Smooth muscle cell (in vitro differentiated cells): ENCODE data around the gene TEDC1. TPM values are rescaled to one million over a fixed set of nuclear protein-coding genes. Genes with fewer than 3 reads are reported as not detected.
A peak's percentile ranks its signal among the peaks of the same experiment; 100 is the strongest.

ENCODE experiments used
- DNase-seq: peaks from one replicate; lab custom pipeline; 2025; ENCODE audit not compliant: unreplicated experiment; lab: John Stamatoyannopoulos, UW
- H2AFZ ChIP-seq: fragments of 200-600 bp; sonication (generic); 2 replicates; pipeline ENCODE4 v1.6.0; 2016; ENCODE audit warnings: antibody characterized with exemption, low read depth, mild to moderate bottlenecking
- H3F3A ChIP-seq: fragments of 200-600 bp; sonication (generic); 2 replicates; pipeline ENCODE4 v1.6.0; 2017; ENCODE audit warnings: antibody characterized with exemption, low read depth
- H3K27ac ChIP-seq: fragments of 200-600 bp; sonication (generic); 2 replicates; pipeline ENCODE4 v1.5.1; 2016; ENCODE audit warnings: low read depth, mild to moderate bottlenecking
- H3K27me3 ChIP-seq: fragments of 200-600 bp; sonication (generic); 2 replicates; pipeline ENCODE4 v1.6.1; 2016; ENCODE audit warnings: low read depth, mild to moderate bottlenecking
- H3K36me3 ChIP-seq: fragments of 200-600 bp; sonication (generic); 2 replicates; pipeline ENCODE4 v1.5.1; 2016; ENCODE audit warnings: low read depth
- H3K4me1 ChIP-seq: fragments of 200-600 bp; sonication (generic); 2 replicates; pipeline ENCODE4 v1.5.1; 2016; ENCODE audit warnings: low read depth
- H3K4me2 ChIP-seq: fragments of 200-600 bp; sonication (generic); 2 replicates; pipeline ENCODE4 v1.6.0; 2016; ENCODE audit warnings: mild to moderate bottlenecking
- H3K4me3 ChIP-seq: fragments of 200-600 bp; sonication (generic); 2 replicates; pipeline ENCODE4 v1.5.1; 2016; ENCODE audit warnings: mild to moderate bottlenecking
- H3K79me2 ChIP-seq: fragments of 200-600 bp; sonication (generic); 2 replicates; pipeline ENCODE4 v1.6.0; 2016; ENCODE audit warnings: low read depth, mild to moderate bottlenecking
- H3K9ac ChIP-seq: fragments of 200-600 bp; sonication (generic); 2 replicates; pipeline ENCODE4 v1.6.0; 2016; ENCODE audit warnings: low read depth
- H3K9me3 ChIP-seq: fragments of 200-600 bp; sonication (generic); replicated peaks from 2 replicates; pipeline ENCODE4 v1.5.1; 2016; ENCODE audit warnings: low read depth
- H4K20me1 ChIP-seq: fragments of 200-600 bp; sonication (generic); 2 replicates; pipeline ENCODE4 v1.6.0; 2016; ENCODE audit warnings: low read depth
- CTCF ChIP-seq: fragments of 200-600 bp; sonication (generic); IDR thresholded peaks from 2 replicates; pipeline ENCODE4 v1.5.1; 2017; ENCODE audit warnings: borderline replicate concordance, mild to moderate bottlenecking, antibody characterized with exemption; ENCODE audit not compliant: insufficient read depth, poor library complexity, severe bottlenecking
- WGBS: methylation state at CpG from one replicate; pipeline ENCODE4 v1.1.7; 2016; ENCODE audit warnings: low lambda C conversion rate; 5-methylcytosine and 5-hydroxymethylcytosine counted together
- polyA plus RNA-seq: library from polyadenylated mRNA; unstranded; fragments of >200 nt; fragmentation: Nextera tagmentation; extraction: Ambion mirVana; gene quantifications from 2 replicates; pipeline ENCODE4 v1.2.1, GENCODE V29; 2016
- total RNA-seq: library from RNA; depleted of rRNA; stranded (reverse); fragments of >200 nt; gene quantifications from 2 replicates; pipeline ENCODE4 v1.2.3, GENCODE V29; 2014

The TEDC1 gene, protein sequence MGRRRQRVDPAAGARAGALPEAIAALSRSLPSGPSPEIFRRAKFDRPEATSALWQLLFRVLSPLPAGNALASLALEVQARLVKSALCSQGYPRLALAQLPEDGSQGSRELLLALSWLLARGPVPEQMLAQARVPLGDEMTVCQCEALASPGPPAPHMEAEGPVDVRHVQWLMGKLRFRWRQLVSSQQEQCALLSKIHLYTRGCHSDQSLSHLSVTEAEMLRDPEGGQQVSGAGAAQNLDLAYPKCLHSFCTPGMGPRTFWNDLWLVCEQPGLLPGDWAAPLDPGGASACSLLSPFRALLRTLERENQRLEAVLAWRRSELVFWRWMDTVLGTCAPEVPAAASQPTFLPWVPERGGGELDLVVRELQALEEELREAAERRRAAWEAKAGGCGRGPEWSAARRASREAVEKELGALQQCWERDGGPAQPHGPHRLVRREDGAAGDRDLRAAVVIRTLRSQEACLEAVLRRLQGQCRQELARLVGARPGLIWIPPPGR
- total RNA-seq (3.8 and 3.9 TPM in 2 replicates), polyA plus RNA-seq (4.7 and 8.2 TPM in 2 replicates)

DNA sequence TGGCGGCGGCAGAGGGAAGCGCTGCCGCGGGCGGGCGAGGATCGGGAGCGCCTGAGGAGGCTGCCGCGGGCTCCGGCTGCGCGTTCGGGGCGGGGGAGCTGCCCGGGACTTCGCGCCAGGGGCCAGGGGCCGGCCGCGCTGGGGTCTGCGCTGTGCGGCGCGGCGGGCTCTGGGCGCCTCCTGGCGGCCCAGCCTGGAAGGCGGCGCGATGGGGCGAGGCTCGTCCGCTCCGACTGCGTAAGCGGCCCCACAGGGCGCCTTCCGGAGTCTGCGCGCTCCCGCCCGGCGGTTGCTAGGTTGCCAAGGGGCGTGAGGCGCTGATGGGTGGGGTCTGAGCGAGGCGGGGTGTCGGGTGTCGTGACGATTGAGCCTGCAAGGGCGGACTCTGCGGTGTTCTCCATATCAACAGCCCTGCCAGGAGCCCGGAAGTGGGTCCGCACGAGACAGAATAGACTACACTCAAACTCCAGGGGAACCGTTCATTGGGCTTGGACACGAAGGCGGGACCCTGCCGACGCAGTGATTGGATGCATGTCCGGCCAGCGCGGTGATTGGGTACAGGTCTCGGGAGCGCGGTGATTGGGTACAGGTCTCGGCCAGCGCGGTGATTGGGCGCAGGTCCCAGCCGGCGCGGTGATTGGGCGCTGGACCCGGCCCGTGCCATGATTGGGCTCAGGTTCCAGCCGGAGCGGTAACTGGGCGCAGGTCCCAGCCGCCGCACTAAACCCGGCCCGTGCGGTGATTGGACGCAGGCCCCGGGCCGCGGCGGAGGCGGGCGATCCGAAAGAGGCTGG lies at the start of gene TEDC1:
Gene TEDC1, plus strand, starts transcription at position 675 of the 794 bp plus-strand sequence. CDS start 130 bp downstream, outside the sequence.
- TF ChIP-seq CTCF, result peak; percentile 66
- H3K79me2 ChIP-seq, result no peaks in the 10 kb centered on the region
- H3K9me3 ChIP-seq, result no peaks in the 10 kb centered on the region
- DNase-seq, result peak; percentile 100
- H3F3A ChIP-seq, result no peaks in the 10 kb centered on the region
- peak within 1 kb of the TSS; percentile 56 for H2AFZ ChIP-seq
- WGBS, result 14% methylated on average over 64 of the region's 94 CpGs
- peaks cover 11% of the 10 kb centered on the region for H3K27me3 ChIP-seq
- peak within 1 kb of the TSS; percentile 76 for H3K4me3 ChIP-seq
- no peaks in the 10 kb centered on the region for H3K36me3 ChIP-seq
- peak within 1 kb of the TSS; percentile 85 for H3K9ac ChIP-seq
- no peaks in the 10 kb centered on the region for H4K20me1 ChIP-seq
- peak within 1 kb of the TSS; percentile 99 for H3K4me2 ChIP-seq
- H3K4me1 ChIP-seq, result peaks cover 6% of the 10 kb centered on the region
- H3K27ac ChIP-seq, result peak within 1 kb of the TSS; percentile 67

- H3K9me3 ChIP-seq, result no peaks in the 10 kb centered on the region
- no peak for TF ChIP-seq CTCF
- no peaks in the 10 kb centered on the region for H3K27me3 ChIP-seq
- no peak overlapping the region for H2AFZ ChIP-seq
- H3K36me3 ChIP-seq, result no peaks in the 10 kb centered on the region
- 85% methylated on average over 17 of the region's 17 CpGs for WGBS
- no peaks in the 10 kb centered on the region for H3K4me1 ChIP-seq
- H3K4me3 ChIP-seq, result no peak overlapping the region
- peaks cover 9% of the 10 kb centered on the region for H3K79me2 ChIP-seq
- no peak overlapping the region for H3K4me2 ChIP-seq
- H3K27ac ChIP-seq, result no peak overlapping the region
- no peak overlapping the region for H3K9ac ChIP-seq
- H3F3A ChIP-seq, result no peaks in the 10 kb centered on the region
- no peak for DNase-seq
- H4K20me1 ChIP-seq, result peaks cover 68% of the 10 kb centered on the region
Measured at GRCh38 chr14:105442125-105442524, 48.9 kb upstream of the TEDC1 start.

DNA sequence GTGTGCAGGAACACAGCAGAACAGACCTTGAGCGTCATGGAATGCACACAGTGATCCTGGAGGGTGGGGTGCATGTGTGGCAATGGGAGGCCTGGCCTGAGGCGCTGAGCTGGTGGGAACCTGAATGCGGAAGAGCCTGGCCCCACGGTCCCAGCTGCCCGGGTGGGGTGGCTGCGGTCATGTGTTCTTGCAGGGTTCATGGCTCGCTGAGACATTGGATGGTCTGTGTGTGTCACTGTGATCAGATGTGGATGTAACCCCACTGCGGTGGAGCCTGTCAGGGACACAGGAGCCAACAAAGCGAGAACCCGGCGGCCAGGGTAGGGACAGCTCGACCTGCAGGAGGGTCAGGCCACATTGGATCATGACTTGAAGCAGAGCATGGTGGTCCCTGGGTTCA lies 48.2 kb upstream of the TEDC1 start:
- Histone ChIP-seq H3K27me3 (no peaks in the 10 kb centered on the region), H3K9me3 (no peaks in the 10 kb centered on the region), H3K27ac (no peak overlapping the region), H3K9ac (no peak overlapping the region), H3K79me2 (peaks cover 2% of the 10 kb centered on the region), H3K4me3 (no peak overlapping the region), H3K4me1 (no peaks in the 10 kb centered on the region), H3K4me2 (no peak overlapping the region), H4K20me1 (peaks cover 68% of the 10 kb centered on the region), H2AFZ (no peak overlapping the region), H3F3A (no peaks in the 10 kb centered on the region), H3K36me3 (no peaks in the 10 kb centered on the region)
- DNase-seq, result no peak
- 88% methylated on average over 12 of the region's 12 CpGs for WGBS
- no peak for TF ChIP-seq CTCF
